H9 (cell line): Measurements from ENCODE around the gene TRAK1. TPM values are rescaled to one million over a fixed set of nuclear protein-coding genes. Genes with fewer than 3 reads are reported as not detected.
A peak's percentile ranks its signal among the peaks of the same experiment; 100 is the strongest.

Experiments used
- DNase-seq: peaks from one replicate; pipeline ENCODE4 v3.0.0-alpha.2; 2017
- H2AFZ ChIP-seq: one replicate; pipeline ENCODE4 v1.6.1; 2013; ENCODE audit warnings: mild to moderate bottlenecking, low read length, control low read depth, moderate library complexity
- H2AK5ac ChIP-seq: 2 replicates; pipeline ENCODE4 v1.6.1; 2013; ENCODE audit warnings: low read length, control low read depth, mixed read lengths; ENCODE audit not compliant: insufficient read length
- H2BK120ac ChIP-seq: one replicate; pipeline ENCODE4 v1.6.1; 2013; ENCODE audit warnings: low read depth, mild to moderate bottlenecking, low read length, control low read depth, inconsistent platforms; ENCODE audit not compliant: poor library complexity, severe bottlenecking
- H2BK12ac ChIP-seq: 2 replicates; pipeline ENCODE4 v1.6.1; 2013; ENCODE audit warnings: low read length, control low read depth, mixed read lengths, low read depth; ENCODE audit not compliant: insufficient read length
- H2BK15ac ChIP-seq: 2 replicates; pipeline ENCODE4 v1.6.1; 2013; ENCODE audit warnings: low read depth, low read length, control low read depth
- H2BK20ac ChIP-seq: one replicate; pipeline ENCODE4 v1.6.1; 2013; ENCODE audit warnings: low read depth, mild to moderate bottlenecking, low read length, control low read depth, inconsistent platforms; ENCODE audit not compliant: poor library complexity, severe bottlenecking
- H2BK5ac ChIP-seq: 2 replicates; pipeline ENCODE4 v1.6.1; 2013; ENCODE audit warnings: low read length, control low read depth, mixed read lengths; ENCODE audit not compliant: insufficient read length
- H3K14ac ChIP-seq: 2 replicates; pipeline ENCODE4 v1.6.1; 2013; ENCODE audit warnings: low read length, control low read depth; ENCODE audit not compliant: insufficient read depth
- H3K18ac ChIP-seq: 2 replicates; pipeline ENCODE4 v1.6.1; 2013; ENCODE audit warnings: low read depth, mild to moderate bottlenecking, mixed read lengths, low read length, control low read depth; ENCODE audit not compliant: insufficient read length
- H3K23ac ChIP-seq: 2 replicates; pipeline ENCODE4 v1.6.1; 2013; ENCODE audit warnings: low read length, control low read depth, mixed read lengths, low read depth; ENCODE audit not compliant: insufficient read length
- H3K23me2 ChIP-seq: 2 replicates; pipeline ENCODE4 v1.6.1; 2013; ENCODE audit warnings: low read depth, mild to moderate bottlenecking, mixed read lengths, low read length, control low read depth; ENCODE audit not compliant: insufficient read length, poor library complexity, severe bottlenecking
- H3K27ac ChIP-seq: 2 replicates; pipeline ENCODE4 v1.5.1; 2013; ENCODE audit warnings: low read length, control low read depth, mixed read lengths, low read depth; ENCODE audit not compliant: insufficient read length
- H3K27me3 ChIP-seq: 2 replicates; pipeline ENCODE4 v1.6.1; 2013; ENCODE audit warnings: low read length, control low read depth, inconsistent platforms; ENCODE audit not compliant: insufficient read depth
- H3K4ac ChIP-seq: 2 replicates; pipeline ENCODE4 v1.6.1; 2013; ENCODE audit warnings: low read depth, mild to moderate bottlenecking, control low read depth, inconsistent platforms, low read length, moderate library complexity
- H3K4me1 ChIP-seq: 2 replicates; pipeline ENCODE4 v1.6.1; 2013; ENCODE audit warnings: low read length, control low read depth, inconsistent platforms; ENCODE audit not compliant: insufficient read depth
- H3K4me2 ChIP-seq: 2 replicates; pipeline ENCODE4 v1.6.1; 2013; ENCODE audit warnings: low read length, control low read depth, mixed read lengths; ENCODE audit not compliant: insufficient read length, insufficient read depth
- H3K56ac ChIP-seq: 2 replicates; pipeline ENCODE4 v1.6.1; 2013; ENCODE audit warnings: low read depth, mild to moderate bottlenecking, mixed read lengths, low read length, control low read depth; ENCODE audit not compliant: insufficient read length
- H3K79me1 ChIP-seq: 2 replicates; pipeline ENCODE4 v1.6.1; 2013; ENCODE audit warnings: low read depth, mild to moderate bottlenecking, moderate library complexity, low read length, control low read depth, inconsistent platforms; ENCODE audit not compliant: insufficient read depth, poor library complexity, severe bottlenecking
- H3K79me2 ChIP-seq: 2 replicates; pipeline ENCODE4 v1.6.1; 2013; ENCODE audit warnings: low read length, control low read depth, inconsistent platforms; ENCODE audit not compliant: insufficient read depth
- H3K9ac ChIP-seq: 2 replicates; pipeline ENCODE4 v1.6.1; 2013; ENCODE audit warnings: low read length, control low read depth, mixed read lengths; ENCODE audit not compliant: insufficient read length; ENCODE audit errors: extremely low read depth
- H3K9me3 ChIP-seq: one replicate; pipeline ENCODE4 v1.6.1; 2013; ENCODE audit warnings: low read depth, low read length, inconsistent platforms; ENCODE audit not compliant: control insufficient read depth
- H3T11ph ChIP-seq: one replicate; pipeline ENCODE4 v1.6.1; 2013; ENCODE audit warnings: mild to moderate bottlenecking, low read length, control low read depth, inconsistent platforms
- H4K20me1 ChIP-seq: one replicate; pipeline ENCODE4 v1.6.1; 2013; ENCODE audit not compliant: control insufficient read depth, insufficient read length, insufficient read depth
- H4K5ac ChIP-seq: 2 replicates; pipeline ENCODE4 v1.6.1; 2013; ENCODE audit warnings: low read depth, mild to moderate bottlenecking, mixed read lengths, low read length, control low read depth; ENCODE audit not compliant: insufficient read length
- H4K8ac ChIP-seq: replicated peaks from 2 replicates; pipeline ENCODE4 v1.6.1; 2013; ENCODE audit warnings: low read length, control low read depth, mixed read lengths, low read depth; ENCODE audit not compliant: insufficient read length
- H4K91ac ChIP-seq: 2 replicates; pipeline ENCODE4 v1.6.1; 2013; ENCODE audit warnings: low read depth, mild to moderate bottlenecking, moderate library complexity, mixed read lengths, low read length, control low read depth; ENCODE audit not compliant: insufficient read length
- H3K27ac Mint-ChIP-seq, 3 experiments: 2 replicates in 2 of 3; 3 replicates in 1 of 3; pipeline ENCODE4 v1.8.0; 2020 to 2021; ENCODE audit warnings: mixed read lengths in 3 of 3, mild to moderate bottlenecking in 1 of 3, moderate library complexity in 1 of 3
- H3K27me3 Mint-ChIP-seq: 2 replicates; pipeline ENCODE4 v1.8.0; 2021; ENCODE audit warnings: low read depth, mild to moderate bottlenecking, moderate library complexity, mixed read lengths
- H3K36me3 Mint-ChIP-seq, 3 experiments: 2 replicates in 2 of 3; 3 replicates in 1 of 3; pipeline ENCODE4 v1.8.0; 2020 to 2021; ENCODE audit warnings: low read depth in 3 of 3, mixed read lengths in 3 of 3; ENCODE audit not compliant: insufficient read depth in 1 of 3
- H3K4me1 Mint-ChIP-seq, 2 experiments: 2 replicates each; pipeline ENCODE4 v1.8.0; 2020; ENCODE audit warnings: mixed read lengths in 2 of 2
- H3K4me3 Mint-ChIP-seq, 2 experiments: 2 replicates in 1 of 2; 3 replicates in 1 of 2; pipeline ENCODE4 v1.8.0; 2020 to 2021; ENCODE audit warnings: mild to moderate bottlenecking in 2 of 2, mixed read lengths in 2 of 2, moderate library complexity in 1 of 2
- H3K9me3 Mint-ChIP-seq, 2 experiments: 2 replicates in 1 of 2; 3 replicates in 1 of 2; pipeline ENCODE4 v1.8.0; 2020; ENCODE audit warnings: mild to moderate bottlenecking in 2 of 2, mixed read lengths in 2 of 2, moderate library complexity in 1 of 2
- WGBS: extraction: QIAGEN DNeasy Blood & Tissue Kit; methylation state at CpG from one replicate; pipeline ENCODE4 v1.1.7; 2013; ENCODE audit warnings: missing lambda C conversion rate, low lambda C conversion rate, mixed read lengths; ENCODE audit not compliant: insufficient read length; ENCODE audit errors: extremely low coverage; 5-methylcytosine and 5-hydroxymethylcytosine counted together
- total RNA-seq: library from RNA; stranded (reverse); gene quantifications from 2 replicates; pipeline ENCODE4 v1.2.1, GENCODE V29; 2021
- TF ChIP-seq, protein P1 (sequence below): fragments of 200-600 bp; sonication (generic); conservative IDR thresholded peaks from 3 replicates; pipeline ENCODE4 v1.8.0; 2021; ENCODE audit warnings: antibody characterized with exemption, mild to moderate bottlenecking

Gene TRAK1
- total RNA-seq, 1 experiment from 2014 or later = 34.2 TPM

GRCh38 chr3:42118762-42119361 is 27.7 kb downstream of the TRAK1 start:
- Histone ChIP-seq H2AFZ (no peak overlapping the region), H4K20me1 (no peaks in the 10 kb centered on the region), H2AK5ac (no peak overlapping the region), H3K27me3 (no peaks in the 10 kb centered on the region), H3T11ph (no peak overlapping the region), H4K8ac (no peak overlapping the region), H4K5ac (no peak overlapping the region), H2BK5ac (no peak overlapping the region), H3K9me3 (no peaks in the 10 kb centered on the region), H3K14ac (no peak overlapping the region), H3K4ac (no peak overlapping the region), H2BK12ac (no peak overlapping the region), H3K4me1 (peaks cover 12% of the 10 kb centered on the region), H3K23ac (no peak overlapping the region), H2BK20ac (no peak overlapping the region), H3K27ac (no peak overlapping the region), H3K56ac (no peak overlapping the region), H3K23me2 (no peaks in the 10 kb centered on the region), H2BK15ac (no peak overlapping the region), H3K79me2 (no peaks in the 10 kb centered on the region), H3K18ac (no peak overlapping the region), H3K79me1 (no peaks in the 10 kb centered on the region), H3K4me2 (no peak overlapping the region), H4K91ac (no peak overlapping the region), H3K9ac (no peak overlapping the region), H2BK120ac (no peak overlapping the region)
- no CpG with 5 or more reads among the region's 2 CpGs for WGBS
- Mint-ChIP-seq H3K4me3 (no peak overlapping the region), H3K36me3 (no peaks in the 10 kb centered on the region; a peak in 1 of 7 replicates), H3K27me3 (no peaks in the 10 kb centered on the region), H3K27ac (no peak overlapping the region; a peak in 2 of 7 replicates), H3K4me1 (peaks cover 31 to 37% of the 10 kb centered on the region in 2 experiments), H3K9me3 (no peaks in the 10 kb centered on the region; a peak in 1 of 5 replicates)
- TF ChIP-seq, protein P1, sequence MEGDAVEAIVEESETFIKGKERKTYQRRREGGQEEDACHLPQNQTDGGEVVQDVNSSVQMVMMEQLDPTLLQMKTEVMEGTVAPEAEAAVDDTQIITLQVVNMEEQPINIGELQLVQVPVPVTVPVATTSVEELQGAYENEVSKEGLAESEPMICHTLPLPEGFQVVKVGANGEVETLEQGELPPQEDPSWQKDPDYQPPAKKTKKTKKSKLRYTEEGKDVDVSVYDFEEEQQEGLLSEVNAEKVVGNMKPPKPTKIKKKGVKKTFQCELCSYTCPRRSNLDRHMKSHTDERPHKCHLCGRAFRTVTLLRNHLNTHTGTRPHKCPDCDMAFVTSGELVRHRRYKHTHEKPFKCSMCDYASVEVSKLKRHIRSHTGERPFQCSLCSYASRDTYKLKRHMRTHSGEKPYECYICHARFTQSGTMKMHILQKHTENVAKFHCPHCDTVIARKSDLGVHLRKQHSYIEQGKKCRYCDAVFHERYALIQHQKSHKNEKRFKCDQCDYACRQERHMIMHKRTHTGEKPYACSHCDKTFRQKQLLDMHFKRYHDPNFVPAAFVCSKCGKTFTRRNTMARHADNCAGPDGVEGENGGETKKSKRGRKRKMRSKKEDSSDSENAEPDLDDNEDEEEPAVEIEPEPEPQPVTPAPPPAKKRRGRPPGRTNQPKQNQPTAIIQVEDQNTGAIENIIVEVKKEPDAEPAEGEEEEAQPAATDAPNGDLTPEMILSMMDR = peak; percentile 76
- DNase-seq = peak; percentile 69
